HL-60/S4 treated with retinoic acid at 250 ng/mL for 4 days and 3 days (cell line): ENCODE measurements around the gene PCSK4.
"Not testable (repeated sequence)": the region's sequence is repeated elsewhere in the genome, so short reads cannot be mapped to it uniquely, and the experiment has no call there.

Experiments
- in situ Hi-C: fragments of 300-500 bp; cut with MboI; formaldehyde crosslinking; loops from 2 replicates; pipeline ENCODE4 v1.7.0; 2022; ENCODE audit warnings: low sequenced_read_pairs

Gene PCSK4

DNA sequence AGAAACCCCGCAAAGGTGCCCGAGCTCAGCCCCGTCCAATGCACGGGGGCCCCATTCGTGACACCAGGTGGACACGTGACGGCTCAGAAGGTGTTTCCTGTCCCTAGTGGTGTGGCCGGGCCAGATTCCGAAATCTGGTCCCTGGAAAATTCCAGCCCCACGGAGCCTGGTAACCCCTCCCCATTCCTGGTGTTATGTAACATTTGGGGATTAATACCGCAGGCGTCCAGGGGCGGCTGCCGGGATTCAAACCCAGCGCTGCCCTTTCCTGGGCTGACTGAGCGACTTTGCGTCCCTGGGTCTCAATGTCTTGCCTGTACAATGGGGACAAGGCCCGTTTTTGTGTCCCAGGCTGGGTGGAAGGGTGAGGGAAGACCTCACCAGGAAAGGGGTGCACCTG, 32.7 kb upstream of the PCSK4 start:
- in situ Hi-C loops: no loop called here

DNA sequence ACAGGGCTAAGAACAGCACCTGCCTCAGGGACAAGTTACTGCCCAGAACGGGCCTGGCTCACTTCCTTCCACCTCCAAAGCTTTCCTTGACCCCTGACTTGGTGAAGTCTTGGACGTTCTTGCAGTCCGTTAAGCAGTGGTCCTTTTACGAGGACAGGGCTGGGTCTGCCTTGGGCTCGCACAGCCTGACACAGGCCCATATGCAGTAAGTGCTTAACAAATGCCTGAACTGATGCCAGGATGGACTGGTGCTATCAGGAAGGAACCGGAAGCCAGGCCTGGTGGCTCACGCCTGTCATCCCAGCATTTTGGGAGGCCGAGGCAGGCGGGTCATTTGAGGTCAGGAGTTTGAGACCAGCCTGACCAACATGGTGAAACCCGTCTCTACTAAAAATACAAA, 31.9 kb upstream of the PCSK4 start:
- in situ Hi-C loops: no loop called here

DNA sequence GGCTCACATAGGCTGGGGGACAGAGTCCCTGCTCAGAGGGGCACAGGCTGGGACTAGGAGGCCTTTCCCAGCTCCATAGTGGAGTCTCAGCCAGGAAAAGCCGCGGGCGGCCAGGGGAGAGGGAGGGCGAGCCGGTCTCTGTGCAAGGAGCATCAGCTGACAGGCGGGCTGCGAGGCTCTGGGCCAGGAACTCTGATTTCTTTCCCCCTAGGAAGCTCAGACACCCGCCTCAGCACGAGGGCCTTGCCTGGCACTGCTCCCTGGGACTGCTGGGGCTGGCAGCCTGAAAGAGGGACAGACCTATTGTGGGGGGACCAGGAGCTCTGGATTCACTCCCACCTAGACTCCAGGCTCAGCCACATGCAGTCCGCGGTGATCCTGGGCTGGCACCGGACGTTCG, 31.5 kb upstream of the PCSK4 start:
- in situ Hi-C loops: no loop called here

DNA sequence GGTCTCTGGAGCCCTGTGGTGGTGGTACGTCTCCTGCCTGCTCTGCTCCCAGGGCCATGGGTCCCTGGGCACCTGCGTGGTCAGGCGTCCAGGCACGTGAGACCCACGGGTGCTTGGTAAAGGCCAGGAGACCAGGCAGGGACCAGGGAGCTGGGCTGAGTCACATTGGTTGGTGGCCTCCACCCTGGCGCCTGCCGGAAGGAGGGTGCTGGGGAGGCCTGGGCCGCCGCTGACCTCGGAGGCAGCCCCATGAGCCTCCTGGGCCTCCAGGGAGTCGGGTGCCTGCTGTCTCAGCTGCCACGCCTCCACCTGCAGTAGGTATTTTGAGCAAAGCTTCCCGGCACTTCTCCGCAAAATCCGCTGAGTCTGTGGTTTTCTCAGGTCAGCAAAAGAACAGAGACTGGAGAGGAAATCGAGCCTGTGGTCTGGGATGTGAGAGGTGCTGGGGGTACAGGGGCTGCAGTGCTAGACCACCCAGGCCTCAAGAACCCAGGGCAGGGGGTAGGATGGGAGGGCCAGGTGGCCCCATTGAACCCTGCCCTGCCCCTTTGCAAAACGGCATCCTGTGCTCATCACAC, 30.1 kb upstream of the PCSK4 start:
- in situ Hi-C loops: no loop called here

DNA sequence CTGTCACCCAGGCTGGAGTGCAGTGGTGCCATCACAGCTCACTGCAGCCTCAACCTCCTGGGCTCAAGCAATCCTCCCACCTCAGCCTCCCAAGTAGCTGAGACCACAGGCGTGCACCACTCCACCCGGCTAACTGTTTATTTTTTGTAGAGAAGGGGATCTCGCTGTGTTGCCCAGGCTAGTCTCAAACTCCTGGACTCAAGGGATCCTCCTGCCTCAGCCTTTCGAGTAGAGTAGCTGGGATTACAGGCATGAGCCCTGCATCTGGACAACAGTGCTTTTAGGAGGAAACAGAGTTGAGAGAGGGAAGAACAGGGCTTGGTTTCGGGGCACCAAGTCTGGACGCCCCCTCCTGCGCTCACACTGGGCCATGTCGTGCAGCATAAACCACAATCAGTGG, 29.7 kb upstream of the PCSK4 start:
- in situ Hi-C loops: not testable (repeated sequence)

DNA sequence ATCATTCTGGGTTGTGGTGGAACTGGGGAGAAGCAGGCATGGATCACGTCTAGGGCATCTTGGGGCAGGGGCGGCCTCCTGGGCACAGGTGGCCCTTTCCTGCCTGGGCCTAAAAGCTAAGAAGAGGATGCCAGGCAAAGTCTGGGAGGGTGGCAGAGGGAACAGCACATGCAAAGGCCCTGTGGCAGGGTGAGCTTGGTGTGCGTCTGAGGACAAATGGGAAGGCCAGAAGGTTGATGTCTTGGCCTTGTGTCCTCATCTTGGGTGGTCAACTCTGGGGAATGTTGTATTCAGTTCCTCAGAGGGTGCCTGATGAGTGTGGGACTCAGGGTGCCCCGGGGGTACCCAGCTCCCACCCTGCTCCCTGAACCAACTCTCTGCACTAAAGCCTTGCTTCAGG, 28.3 kb upstream of the PCSK4 start:
- in situ Hi-C loops: no loop called here

DNA sequence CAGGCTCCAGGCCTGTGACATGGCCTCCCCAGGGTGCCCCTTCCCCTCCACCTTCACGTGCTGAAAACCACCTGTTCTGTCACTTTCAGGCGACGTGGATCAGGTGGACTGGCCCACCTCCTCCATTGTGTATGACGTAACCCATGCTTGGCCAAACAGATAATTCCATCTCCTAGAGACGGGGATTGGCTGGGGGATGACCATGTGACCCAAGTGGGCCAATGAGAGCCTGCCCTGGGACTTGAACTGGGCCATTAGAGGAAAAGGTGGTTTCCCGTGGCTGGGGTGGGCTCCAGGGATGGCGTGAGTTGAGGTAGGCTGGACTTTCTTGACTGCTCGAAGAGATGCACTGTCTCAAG, 26.2 kb upstream of the PCSK4 start:
- in situ Hi-C loops: no loop called here

DNA sequence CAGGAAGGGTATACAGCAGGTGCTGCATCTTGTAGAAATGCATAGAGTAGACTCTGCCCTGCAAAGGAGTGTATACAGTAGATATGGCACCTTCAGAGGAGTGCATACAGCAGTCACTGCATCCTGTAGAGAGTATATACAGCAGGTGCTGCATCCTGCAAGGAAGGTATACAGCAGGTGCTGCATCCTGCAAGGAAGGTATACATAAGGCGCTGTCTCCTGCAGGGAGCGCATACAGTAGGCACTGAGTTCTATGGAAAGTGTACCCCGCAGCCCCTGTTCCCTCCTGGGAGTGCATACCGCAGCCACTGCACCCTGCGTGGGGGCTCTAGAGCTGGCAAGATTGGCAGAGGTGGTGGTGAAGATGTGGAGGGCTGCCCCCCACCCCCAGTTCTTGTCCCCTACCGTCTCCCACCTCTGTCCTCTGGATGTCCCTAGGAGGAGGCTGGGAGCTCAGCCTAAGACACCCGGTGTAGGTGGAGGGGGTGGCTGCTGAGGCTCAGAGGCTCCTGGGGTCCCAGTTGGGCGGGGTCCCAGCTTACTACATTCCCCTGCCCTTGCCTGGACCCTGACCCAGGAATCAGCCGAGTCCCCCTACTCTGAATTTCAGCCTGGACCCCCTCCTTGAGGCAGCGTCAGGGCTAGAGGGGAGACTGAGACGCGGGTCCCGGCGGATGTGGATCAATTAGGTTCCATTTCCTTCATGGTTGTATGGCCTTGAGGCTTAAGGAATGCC, 25.0 kb upstream of the PCSK4 start:
- in situ Hi-C loops: no loop called here

DNA sequence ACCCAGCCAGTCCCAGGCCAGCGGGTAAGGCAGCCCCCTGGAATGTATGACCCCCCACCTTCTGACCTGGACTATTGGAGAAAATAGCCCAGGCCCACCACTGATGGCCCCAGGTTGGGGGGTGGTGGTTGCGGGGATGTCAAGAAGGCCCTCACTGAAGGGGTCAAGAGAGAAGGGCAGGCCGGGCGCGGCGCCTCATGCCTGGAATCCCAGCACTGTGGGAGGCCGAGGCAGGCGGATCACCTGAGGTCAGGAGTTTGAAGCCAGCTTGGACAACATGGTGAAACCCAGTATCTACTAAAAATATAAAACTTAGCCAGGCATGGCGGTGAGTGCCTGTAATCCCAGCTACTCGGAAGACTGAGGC, 24.1 kb upstream of the PCSK4 start:
- in situ Hi-C loops: no loop called here

DNA sequence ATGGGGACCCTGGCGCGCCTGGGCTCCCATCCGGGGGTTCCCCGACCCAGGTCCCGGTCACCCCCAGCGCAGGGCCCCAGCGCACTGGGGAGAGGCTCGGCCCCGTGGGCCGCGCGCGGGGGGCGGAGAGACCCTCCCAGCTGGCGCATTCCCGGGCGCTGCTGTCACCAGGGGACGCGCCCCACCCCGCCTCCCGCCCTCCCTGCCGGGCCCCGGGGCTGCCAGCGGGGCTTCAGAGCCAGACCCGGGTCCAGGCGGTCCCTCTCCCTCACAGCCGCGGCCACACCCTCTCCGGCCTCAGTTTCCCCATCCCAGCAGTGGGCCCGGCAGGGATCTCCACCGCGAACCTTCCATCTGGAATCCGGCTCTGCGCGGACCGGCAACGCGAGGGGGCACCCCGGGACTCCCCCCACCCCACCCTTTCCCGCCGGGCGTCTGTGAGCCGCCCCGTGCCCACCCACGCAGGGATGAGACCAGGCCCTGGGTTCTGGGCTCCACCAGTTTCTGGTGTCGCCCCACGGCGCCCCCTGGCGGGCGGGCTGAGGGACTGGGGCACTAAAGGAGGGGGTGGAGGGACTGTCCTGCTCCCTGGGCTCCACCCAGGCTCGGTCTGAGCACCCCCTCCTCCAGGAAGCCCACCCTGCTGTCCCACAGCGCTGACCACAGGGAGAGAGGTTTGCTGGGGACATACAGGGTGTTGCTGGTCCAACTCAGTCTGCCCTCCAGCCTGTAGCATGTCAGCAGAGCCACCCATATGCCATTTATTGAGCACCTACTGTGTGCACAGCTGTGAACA, 23.5 kb upstream of the PCSK4 start:
- in situ Hi-C loops: no loop called here

DNA sequence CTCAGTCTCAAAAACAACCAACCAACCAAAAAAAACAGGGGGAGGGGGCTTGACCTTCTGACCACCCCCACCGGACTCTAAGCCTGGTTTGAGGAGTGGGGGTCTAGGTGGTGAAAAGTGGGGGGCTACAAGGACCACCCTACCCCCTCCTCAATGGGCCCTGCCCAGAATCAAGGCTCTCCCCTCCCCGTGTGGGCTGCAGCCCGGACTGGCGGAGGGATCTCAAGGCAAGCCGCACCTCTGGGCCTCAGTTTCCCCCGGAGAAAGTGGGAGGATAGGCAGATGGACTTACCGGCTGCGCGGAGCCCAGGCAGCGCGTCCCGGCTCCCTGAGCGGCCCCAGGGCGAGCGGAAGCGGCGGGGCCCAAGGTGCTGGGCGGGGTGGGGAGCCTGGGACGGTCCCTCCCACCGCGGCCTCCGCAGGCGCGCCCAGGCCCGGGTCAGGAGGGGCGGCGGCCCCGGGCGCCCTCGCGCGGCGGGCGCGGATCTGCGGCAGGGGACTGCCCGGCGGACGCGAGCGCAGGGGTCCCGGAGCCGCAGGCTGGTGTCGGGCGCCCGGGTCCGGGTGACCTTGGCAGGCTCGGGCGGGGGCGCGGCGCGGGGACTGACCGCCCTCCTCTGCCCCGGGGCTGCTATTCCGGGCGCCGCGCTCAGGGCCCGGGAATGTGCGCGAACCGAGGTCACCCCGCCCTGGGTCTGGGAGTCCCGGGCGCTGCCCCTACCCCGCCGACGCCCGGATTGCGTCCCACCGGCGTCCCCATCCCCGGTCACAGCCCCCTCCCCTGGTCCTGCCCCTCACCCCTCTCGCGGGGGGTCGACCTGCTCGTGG, 22.7 kb upstream of the PCSK4 start, which contains the start of gene ADAMTSL5:
Gene ADAMTSL5, minus strand, starts transcription at position 349 of the 828 bp plus-strand sequence. CDS start 2,076 bp downstream, outside the sequence.
- in situ Hi-C loops: no loop called here

DNA sequence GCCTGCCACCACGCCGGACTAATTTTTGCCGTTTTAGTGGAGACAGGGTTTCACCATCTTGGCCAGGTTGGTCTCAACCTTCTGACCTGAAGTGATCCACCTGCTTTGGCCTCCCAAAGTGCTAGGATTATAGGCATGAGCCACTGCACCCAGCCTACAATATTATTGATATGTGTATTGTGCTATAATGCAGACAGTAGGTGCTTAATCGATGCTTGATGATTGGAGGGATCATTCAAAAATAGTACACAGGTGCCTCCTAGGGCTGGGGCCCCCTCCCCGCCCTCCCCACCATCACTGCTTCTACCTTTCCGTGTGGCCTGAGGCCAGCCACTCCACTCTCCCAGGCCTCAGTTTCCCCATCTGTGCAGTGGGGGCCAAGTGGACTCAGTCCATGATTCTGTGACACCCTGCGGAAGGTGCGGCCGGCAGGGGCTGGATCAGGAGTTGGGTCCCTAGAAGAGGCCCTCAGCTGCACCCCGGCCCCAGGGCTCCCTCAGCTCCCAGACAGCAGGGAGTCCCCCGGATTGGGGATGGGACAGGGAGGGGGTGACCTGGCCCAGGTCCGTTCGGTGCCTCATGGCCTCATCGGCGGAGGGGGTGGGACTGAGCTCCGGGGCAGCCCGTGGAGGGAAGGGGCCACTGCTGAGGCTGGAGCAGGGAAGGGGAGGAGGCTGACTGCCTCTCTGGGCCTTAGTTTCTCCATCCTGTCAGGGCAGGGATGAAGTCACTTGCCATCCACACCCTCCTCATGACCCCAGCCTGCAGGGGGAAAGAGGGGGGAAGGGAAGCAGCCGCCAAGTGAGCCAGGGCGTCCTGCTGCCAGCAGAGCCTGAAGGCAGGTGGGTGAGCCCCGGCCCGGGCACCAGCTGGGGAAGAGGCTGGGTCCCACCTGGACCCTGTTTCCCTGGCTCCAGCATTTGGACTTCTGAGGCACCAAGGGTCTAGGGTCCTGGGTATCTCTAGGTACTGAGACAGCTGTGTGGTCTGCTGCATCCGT, 21.5 kb upstream of the PCSK4 start:
- in situ Hi-C loops: no loop called here

DNA sequence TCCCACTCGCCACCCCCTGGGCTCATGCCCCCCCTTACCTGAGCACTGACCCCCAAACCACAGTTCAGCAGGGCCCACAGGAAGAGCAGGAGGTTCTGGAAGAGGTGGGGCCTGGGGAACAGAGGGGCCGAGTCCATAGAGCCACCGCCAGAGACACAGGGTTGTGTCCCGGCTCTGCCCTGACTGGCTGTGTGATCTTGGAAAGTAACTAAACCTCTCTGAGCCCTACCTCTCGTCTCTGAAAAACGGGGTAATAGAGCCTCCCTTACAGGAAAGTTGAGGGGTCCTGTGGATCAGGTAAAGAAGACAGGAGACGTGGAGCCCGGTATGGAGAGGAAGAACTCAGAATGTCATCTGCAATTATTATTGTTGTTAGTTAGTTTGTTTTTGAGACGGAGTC, 20.7 kb upstream of the PCSK4 start:
- in situ Hi-C loops: no loop called here

DNA sequence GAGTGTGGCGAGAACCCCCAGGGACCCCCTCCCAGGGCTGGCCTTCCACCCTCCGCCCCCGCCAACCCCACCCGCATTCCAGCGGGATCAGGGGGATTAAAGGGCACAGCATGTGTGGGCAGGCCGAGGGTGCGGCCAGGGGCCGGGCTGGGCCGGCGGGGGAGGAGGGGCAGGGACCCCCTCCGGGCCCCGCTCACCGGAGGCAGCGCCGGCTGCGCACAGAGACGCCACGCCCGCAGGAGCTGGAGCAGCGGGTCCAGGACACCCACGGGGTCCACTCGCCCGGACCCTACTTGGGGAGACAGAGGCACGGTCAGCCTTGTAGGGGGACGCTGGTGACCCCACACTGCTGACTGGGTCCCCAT, 20.3 kb upstream of the PCSK4 start:
- in situ Hi-C loops: no loop called here

DNA sequence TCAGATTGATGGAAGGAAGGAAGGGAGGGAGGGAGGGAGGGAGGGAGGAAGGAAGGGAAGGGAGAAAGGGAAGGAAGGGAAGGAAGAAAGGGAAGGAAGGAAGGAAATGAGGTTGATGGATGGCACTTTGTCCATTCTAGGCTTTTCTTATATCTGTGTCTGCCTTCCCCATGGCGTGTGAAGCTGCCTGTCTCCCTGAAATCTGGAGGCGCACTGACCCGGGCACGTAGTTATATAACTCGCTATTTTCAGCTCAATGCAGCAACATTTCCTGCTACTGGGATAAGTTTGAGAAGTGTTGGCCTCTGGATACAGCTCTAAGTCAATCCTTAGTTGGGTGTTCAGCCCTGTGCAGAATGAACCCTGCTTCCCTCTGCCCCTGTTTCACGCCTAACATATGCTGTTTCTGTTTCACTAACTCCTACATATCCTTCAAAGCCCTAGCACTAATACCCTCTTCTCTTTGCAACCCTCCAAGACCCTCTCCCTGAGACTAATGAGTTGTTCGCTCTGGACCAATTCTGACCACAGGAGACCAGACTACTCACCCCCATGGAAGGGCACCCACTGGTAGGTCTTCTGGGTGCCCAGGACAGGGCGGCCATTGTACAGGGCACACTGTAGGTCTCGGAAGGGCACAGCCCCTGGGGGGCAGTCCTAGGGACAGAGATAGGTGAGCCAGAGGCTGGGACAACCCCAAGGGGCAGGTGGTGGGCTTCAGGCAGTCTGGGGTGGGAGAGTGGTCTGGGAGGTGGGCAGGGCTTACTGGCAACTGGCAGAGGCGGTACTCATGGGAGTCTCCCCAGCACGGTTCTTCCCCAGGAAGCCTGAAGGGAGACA, 19.7 kb upstream of the PCSK4 start:
- in situ Hi-C loops: no loop called here

DNA sequence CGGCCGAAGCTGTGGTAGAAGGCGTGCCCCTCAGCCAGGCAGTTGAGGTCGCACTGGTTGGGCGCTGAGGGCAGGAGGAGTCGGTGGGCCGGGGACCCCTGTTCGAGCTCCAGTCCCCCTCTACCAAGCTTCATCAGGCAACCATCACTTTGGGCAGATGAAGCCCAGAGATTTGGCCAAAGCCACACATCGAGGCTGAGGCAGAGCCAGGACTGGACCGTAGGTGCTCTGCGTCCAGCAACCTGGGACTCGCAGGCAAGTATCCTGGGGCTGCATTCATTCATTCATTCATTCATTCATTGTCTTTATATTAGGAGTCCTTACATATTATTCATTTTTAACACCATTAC, 18.3 kb upstream of the PCSK4 start:
- in situ Hi-C loops: no loop called here

DNA sequence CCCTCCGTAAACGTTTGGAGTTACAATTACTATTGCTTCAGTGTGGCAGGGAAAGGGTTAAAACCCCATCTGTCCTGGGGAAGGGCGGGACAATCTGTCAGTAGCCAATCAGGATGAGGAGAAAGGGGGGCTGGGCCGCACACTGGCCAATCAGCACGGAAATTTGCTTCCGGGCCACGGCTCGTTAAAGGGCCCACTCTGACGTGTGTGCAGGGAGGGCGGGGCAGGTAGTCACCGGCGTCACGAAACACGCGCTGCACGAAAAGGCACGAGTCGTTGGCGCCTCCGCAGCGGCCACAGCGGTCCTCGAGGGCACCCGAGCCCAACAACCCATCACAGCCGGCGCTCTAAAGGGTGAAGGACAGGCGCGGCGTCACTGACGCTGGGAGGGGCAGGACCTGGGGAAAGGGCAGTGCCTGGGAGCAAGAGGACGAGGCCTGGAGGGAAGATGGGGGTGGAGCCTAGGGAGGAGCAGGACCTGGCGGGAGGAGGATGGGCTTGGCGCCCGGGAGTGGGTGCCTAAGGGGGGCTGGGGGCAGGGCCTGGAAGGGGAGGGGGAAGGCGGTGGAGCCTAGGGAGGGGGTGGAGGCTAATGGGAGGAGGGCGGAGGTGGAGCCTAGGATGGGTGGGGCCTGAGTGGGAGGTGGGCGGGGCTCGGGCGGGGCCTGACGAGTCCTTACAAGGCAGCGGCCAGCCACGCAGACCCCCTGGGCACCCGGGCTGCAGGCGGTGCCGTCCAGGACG, 17.8 kb upstream of the PCSK4 start:
- in situ Hi-C loops: no loop called here

DNA sequence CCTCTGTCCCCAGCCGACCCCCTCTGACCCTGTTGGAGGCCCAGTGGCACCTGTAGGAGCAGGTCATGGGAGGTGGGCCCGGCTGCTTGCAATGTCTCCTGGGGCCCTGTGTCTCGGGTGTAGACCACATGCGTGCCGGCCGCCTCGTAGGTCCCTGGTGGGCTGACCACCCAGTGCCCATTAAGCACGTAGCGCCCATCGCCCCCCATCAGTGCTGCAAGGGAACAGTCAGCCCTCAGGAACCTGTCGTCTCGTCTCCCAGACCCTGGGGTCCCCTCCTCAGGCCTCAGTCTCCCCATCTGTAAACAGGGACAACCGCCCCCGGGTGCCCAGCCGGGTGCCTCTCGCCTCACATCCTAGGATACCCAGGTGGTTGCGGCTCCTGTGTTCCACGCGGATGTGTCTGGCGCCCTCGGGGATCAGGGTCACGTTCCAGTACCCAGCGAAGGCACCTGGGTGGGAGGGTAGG, 17.1 kb upstream of the PCSK4 start:
- in situ Hi-C loops: no loop called here
